Effector CD8-positive, alpha-beta T cell (primary cell): ENCODE measurements around the gene FNDC8.
"Not testable (repeated sequence)": the region's sequence is repeated elsewhere in the genome, so short reads cannot be mapped to it uniquely, and the experiment has no call there.

Experiments used
- DNase-seq: peaks from one replicate; lab custom pipeline; 2025; lab: John Stamatoyannopoulos, UW
- total RNA-seq, 4 experiments: gene quantifications; one replicate each; lab custom pipeline; 2026; lab: John Stamatoyannopoulos, UW

The FNDC8 gene
- 0 reads per million in 4 experiments for total RNA-seq

- no peak for DNase-seq
Measured at GRCh38 chr17:35121315-35121714, at the start of gene FNDC8. Gene FNDC8, plus strand, starts transcription at chr17:35121615. Its CDS starts 79 bp downstream, at chr17:35121694.

- DNase-seq: no peak
Measured at GRCh38 chr17:35073183-35073790, 48.1 kb upstream of the FNDC8 start.

- no peak for DNase-seq
Measured at GRCh38 chr17:35073991-35074627, 47.3 kb upstream of the FNDC8 start.

GRCh38 chr17:35074711-35075707 is 46.4 kb upstream of the FNDC8 start:
- no peak for DNase-seq

- DNase-seq: no peak
Measured at GRCh38 chr17:35076874-35077273, 44.5 kb upstream of the FNDC8 start.

- DNase-seq: no peak
Measured at GRCh38 chr17:35079547-35080423, 41.6 kb upstream of the FNDC8 start.

- no peak for DNase-seq
Measured at GRCh38 chr17:35080536-35080935, 40.9 kb upstream of the FNDC8 start.

GRCh38 chr17:35081638-35082037 is 39.8 kb upstream of the FNDC8 start:
- no peak for DNase-seq

- DNase-seq: no peak
Measured at GRCh38 chr17:35082073-35082657, 39.2 kb upstream of the FNDC8 start.

- no peak for DNase-seq
Measured at GRCh38 chr17:35083071-35083470, 38.3 kb upstream of the FNDC8 start.

GRCh38 chr17:35084987-35085386 is 36.4 kb upstream of the FNDC8 start:
- no peak for DNase-seq

GRCh38 chr17:35086164-35086563 is 35.3 kb upstream of the FNDC8 start:
- no peak for DNase-seq

GRCh38 chr17:35086931-35087573 is 34.4 kb upstream of the FNDC8 start:
- no peak for DNase-seq

GRCh38 chr17:35087731-35088355 is 33.6 kb upstream of the FNDC8 start:
- DNase-seq: no peak

- DNase-seq: no peak
Measured at GRCh38 chr17:35088356-35088880, 33.0 kb upstream of the FNDC8 start.

GRCh38 chr17:35088881-35089585 is 32.4 kb upstream of the FNDC8 start:
- peak; percentile 81 for DNase-seq

GRCh38 chr17:35089586-35090296 is 31.7 kb upstream of the FNDC8 start:
- no peak for DNase-seq

GRCh38 chr17:35090707-35091106 is 30.7 kb upstream of the FNDC8 start:
- not testable (repeated sequence) for DNase-seq

GRCh38 chr17:35094902-35095301 is 26.5 kb upstream of the FNDC8 start:
- no peak for DNase-seq
